Measurements from ENCODE around the gene CAB39L.

Gene CAB39L

DNA sequence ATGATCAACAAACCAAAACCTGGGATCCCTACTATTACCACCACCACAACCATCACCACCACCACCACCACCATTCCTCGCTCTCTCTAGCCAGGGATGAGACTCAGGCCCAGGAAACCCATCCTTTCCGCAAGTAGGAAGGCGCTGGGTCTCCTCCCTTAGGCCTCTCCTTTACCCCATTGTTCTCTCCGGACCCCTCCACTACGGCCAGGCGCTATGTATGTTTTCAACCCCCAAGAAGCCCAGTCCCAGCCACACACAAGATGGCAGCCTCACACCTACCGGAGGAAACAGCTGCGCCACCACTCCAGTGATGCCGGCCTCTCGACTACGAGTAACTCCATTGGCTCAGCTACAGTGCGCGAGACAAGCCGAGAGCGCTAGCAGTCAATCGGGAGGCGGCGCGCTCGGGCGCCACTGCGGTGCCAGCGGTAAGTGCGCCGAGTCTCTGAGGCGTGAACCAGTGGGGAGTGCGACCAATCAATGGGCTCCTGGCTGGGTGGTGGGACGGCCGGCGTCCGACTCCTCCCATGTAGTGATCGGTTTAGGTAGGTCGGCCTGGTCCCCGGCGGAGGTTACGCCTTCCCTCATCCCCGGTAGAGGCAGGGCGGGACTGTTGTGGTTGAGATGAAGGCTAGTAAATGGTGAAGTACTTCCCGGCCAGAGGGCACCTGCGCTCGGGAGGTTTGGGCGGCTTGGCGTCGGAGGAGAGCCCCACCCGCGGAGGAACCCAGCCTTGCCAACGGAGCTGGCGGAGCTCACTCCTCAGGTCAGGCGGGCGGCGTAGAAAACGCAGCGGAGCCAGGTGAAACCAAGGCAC, at the start of gene CAB39L, which contains the start of gene SETDB2:
CAB39L (minus strand) TSS at position 361 of the 820 bp plus-strand sequence. CDS start 61,154 bp downstream, outside the sequence.
SETDB2 (plus strand) TSS at position 571 of the 820 bp plus-strand sequence. CDS start 7,620 bp downstream, outside the sequence.
- peak; percentile 97 to 98 for DNase-seq

DNA sequence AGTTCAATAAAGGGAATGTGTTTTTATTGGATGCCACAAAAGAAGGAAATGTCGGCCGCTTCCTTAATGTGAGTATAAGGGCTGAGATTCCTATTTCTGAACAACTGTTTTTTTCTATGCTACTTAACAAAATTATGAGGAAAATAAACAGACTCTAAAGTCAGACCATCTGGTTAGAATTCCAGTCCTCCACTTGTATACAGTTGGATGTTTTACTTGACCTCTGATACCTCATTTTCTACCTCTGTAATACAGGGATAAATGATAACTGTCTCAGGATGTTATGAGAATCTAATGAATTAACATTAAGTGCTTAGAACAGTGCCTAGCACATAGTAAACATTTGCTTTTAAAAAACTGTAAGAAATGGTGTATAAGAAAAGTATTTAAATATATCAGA, 44.7 kb upstream of the CAB39L start:
- no peak for DNase-seq

DNA sequence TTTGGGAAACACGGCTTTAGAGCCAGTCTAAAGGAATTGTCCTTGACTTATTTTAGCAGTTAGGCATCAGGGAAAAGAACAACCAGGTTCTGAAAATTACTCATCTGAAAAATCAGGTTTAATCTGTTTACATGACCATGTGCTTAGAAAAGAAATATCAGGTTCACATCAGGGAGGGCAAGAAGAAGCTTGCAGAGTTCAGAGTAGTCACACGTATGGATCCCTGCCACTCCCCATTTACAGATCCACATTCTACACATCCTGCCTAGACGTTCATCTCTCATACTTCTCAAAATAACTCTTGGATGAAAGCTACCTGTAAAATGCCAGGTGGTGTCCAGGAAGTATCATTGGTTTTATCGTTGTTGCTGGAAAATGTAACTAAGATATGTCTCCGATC, 37.9 kb upstream of the CAB39L start:
- no peak for DNase-seq

DNA sequence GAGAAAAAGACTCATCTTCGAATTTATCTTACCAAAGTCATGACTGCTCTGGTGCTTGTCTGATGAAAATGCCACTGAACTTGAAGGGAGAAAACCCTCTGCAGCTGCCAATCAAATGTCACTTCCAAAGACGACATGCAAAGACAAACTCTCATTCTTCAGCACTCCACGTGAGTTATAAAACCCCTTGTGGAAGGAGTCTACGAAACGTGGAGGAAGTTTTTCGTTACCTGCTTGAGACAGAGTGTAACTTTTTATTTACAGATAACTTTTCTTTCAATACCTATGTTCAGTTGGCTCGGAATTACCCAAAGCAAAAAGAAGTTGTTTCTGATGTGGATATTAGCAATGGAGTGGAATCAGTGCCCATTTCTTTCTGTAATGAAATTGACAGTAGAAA, 32.7 kb upstream of the CAB39L start:
- no peak for DNase-seq

DNA sequence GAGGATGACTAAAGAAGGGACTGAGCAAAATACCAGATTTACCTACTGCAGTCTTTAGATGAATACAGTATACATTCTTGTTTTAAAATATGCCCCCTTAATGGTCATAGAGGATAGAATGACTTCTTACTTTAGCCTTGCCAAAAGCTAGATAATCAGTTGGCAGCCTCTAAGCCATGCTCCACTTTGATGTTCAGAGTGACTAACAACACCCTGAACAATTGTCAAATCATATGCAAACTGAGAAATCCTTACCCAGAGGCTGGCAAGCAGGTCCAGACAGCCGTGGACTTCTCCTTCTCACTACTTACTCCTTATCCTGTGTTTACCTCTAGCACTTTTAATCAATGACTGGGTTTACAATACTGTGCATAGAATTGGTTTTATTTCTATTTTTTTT, 28.3 kb upstream of the CAB39L start:
- DNase-seq, result no peak

DNA sequence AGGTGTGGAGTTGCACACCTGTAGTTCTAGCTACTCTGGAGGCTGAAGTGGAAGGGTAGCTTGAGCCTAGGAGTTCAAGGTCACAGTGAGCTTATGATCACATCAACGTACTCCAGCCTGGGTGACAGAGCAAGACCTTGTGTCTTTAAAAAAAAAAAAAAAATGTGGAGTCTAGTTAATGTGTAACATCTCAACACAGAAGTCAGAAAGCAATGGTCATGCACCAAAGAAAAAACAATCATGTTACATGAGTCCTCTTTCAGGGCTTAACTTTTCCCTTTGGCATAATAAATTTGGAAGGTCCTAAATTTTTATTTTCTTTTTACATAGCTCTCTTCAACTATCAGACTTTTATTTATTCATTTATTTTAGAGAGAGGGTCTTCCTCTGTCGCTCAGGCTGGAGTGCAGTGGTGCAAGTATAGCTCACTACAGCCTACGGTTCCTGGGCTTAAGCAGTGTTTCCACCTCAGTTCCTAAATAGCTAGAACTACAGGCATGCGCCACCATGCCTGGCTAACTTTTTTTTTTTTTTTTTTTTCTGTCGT, 22.5 kb upstream of the CAB39L start:
- no peak for DNase-seq

DNA sequence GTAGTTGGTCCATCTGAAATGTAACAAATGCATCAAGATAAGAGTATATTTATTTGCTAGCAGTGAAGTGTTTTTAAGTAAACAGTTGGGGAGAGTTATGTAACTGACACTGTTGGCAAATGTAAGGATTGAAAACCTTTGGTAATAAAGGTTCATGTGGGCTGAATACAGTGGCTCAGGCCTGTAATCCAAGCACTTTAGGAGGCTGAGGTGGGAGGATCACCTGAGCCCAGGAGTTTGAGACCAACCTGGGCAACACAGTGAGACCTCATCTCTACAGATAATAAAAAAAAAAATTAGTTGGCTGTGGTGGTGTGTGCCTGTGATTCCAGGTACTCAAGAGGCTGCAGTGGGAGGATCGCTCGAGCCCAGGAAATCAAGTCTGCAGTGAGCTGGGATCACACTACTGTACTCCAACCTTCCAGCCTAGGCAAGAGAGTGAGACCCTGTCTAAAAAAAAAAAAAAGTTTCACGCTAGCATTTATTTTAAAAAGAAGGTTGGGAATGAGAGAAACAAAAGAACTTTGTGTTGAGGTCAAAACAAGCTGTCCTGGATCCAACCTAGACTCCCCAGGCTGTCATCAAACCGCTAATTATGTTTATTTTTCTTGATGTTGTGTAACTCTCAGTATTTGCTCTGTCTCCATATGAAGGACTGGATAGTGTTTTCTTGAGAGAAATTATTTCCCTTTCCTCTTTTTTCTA, 20.9 kb upstream of the CAB39L start:
- no peak for DNase-seq

DNA sequence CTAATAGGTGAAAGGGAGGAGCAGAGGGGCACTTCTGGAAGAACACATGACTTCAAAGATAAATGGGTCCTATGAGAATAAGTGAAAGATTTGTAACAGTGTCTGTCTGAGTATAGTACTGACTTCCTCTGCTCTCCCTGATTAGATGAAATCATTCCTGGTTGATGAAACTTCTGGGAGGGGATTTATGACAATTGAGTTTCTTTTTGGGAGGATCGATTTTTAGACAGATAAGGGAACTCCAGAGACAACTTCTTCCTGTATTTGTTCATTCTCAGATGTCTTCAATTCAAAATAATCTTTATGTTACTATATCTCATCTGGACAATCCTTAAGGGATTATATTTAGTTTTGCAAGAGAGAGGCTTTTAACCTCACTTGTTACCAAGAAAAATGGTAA, 20.2 kb upstream of the CAB39L start:
- DNase-seq, result no peak

DNA sequence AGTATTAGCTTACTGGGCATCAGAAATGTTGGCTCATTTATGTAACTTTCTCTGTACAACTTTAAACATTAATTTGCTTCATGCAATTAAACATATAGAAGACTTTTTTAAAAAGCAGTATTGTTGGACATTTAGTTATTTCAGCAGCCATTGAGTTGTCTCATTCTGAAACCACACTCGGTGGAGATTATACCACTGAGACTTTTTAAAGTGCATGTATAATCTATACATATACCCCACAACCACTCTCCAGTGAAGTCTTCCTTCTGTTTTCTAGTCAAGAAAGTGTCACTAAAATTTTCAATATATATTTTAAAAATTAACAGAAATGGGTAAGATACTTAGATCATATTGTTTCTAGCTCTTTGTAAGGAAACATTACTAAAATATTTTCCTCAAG, 15.7 kb upstream of the CAB39L start:
- DNase-seq, result no peak

DNA sequence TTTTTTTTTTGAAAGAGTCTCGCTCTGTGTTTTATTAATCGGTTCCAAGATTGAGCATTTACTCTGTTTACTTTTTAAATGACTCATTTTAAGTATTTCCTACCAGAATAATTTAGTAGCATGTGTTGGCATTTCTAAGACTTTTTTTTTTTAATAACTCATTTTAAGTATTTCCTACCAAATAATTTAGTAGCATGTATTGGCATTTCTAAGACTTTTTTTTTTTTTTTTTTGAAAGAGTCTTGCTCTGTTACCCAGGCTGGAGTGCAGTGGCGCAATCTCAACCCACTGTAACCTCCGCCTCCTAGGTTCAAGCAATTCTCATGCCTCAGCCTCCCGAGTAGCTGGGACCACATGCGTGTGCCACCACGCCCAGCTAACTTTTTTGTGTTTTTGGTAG, 13.4 kb upstream of the CAB39L start:
- no peak for DNase-seq

DNA sequence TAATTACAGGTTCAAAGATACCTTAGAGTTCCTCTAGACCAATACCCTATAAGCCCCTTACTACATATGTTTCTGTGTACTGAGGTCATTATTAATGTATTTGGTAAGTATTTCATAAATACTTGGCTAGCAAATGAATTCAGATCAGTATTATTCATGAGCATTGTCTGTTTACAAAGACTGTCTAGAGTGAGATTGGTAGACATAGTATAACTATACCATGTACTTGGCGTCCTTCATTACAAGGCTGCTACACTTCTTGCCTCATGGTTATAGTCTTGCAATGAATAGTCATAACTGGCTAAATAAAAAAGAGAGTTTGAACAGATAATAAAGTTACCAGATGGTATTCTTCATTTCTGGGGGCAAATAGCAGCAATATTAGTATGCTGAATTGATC, 12.3 kb upstream of the CAB39L start:
- DNase-seq, result no peak

DNA sequence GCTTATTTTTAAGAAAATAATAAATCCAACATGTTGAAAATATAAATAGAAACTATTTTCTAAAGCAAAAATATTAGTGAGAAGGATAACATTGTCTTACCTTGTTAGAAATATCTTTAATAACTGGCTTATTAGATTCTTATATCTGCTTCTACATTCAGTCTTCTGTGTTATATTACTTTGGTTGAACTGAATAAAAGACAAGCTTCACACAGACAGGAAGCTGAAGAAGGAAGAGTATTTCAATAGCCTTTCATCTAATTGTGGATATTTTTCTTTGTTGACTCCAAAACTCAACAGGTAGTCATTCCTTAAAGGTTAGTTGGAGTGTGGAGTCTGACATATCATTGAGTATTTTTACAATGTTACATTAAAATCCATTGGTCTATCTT, 11.1 kb upstream of the CAB39L start:
- no peak for DNase-seq

DNA sequence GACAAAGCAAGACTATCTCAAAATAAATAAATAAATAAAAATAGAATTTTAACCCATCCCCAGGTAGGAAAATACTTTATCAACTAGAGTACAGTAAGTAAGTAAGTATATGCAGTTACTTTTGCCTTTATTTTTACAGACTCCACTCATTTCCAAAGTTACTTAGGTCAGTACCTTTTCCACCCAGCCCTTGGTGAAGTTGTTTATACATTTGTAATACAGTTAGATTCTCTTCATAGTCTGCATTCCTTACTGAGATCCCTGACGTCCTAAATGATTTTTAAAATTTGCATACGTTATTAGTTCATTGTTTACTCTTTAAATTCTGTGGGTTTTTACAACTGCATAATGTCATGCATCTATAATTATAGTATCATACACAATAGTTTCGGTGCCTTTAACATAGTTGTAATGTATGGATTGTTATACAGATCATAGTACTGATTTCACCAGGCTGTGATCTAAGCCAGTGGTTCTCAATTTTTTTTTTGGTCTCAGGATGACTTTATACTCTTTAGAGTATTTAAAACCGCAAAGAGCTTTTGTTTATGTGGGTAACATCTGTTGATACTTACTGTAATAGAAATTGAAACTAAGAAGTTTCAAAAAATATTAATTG, 10.6 kb upstream of the CAB39L start:
- no peak for DNase-seq

DNA sequence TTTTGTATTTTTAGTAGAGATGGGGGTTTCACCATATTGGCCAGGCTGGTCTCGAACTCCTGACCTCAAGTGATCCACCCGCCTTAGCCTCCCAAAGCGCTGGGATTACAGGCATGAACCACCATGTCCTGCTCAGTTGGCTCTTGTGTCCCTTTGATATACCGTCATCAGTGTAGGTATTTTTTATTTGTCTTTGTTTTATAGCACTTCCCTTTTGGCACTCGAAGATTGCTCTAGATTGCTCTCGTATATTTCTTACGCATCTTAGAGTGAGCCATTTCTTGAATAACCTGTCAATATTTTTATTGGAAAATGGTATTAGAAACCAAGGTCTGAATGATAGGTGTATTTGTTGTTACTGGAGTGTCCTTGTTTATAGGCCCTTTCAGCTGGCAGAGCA, 9.6 kb upstream of the CAB39L start:
- no peak for DNase-seq

DNA sequence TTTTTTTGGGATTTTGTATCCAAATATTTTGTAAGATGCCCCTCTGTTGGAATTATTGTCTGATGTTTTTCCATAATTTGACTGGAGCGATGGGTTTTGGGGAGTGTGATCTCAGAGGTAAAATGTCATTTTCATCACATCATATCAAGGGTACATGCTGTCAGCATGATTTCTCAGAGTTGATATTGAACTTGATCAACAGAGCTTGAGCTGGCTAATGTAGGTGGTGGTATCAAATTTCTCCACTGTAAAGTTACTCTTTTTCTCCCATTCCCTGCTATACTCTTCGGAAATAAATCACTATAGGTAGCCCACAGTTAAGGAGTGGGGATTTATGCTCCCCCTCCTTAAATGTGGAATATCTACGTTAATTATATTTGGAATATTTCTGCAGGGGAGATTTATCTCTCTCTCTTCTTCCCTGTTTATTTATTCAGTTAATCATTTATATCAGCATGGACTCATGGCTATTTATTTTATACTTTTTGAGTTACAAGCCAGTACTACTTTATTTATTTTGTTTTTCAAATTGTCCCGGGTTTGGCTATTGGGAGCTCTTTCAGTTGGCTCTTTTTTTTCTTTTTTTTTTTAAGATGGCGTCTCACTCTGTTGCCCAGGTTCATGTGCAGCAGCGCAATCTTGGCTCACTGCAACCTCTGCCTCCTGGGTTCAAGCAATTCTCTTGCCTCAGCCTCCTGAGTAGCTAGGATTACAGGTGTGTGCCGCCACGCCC, 9.0 kb upstream of the CAB39L start:
- DNase-seq, result no peak

DNA sequence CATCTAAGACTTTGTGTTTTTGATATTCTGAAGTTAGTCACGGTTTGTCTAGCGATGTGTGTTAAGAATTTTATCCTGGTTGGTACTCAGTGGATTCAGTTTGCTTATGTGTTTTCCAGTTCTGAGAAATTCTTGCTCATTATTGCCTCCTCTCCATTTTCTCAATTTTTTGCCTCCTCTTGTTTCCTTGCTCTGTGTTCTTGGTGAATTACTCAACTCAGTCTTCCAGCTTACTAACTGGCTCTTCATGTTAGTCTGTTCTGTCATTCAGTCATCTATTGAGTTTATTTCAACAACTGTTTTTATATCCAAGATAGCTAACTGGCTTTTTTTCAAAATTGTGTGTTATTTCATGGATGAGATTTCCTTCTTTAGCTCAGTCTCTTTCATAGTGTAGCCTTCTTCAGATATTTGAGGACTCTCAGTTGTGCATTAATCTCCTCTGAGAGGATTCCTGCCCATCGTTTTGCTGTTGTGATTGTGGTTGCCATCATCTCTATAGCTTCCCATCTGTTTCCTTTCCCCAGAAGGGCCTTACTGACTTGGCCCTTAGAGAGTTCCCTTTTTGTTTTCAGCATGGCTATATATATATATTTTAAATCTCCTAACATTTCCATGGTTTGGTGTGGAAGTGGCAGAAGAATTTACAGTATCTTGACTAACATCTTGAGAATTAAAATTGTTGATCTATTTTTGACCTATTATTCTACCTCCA, 6.4 kb upstream of the CAB39L start:
- no peak for DNase-seq

DNA sequence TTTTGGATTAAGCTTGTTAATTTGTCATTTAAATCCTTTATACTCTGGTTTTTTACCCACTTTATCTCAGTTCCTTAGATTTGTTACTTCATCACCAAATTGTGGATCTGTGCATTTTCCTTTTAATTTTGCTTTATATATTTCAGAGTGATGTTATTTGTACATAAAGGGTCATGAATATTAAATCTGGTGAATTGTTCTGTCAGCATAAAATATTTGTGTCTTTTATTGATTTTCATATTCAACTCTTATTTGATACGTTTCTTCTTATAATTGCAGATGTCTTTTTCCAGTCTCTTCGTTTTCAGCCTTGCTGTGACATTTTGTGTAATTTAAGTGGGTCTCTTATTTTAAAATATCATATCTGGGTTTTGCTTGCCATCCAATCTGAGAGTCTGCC, 4.9 kb upstream of the CAB39L start:
- no peak for DNase-seq

DNA sequence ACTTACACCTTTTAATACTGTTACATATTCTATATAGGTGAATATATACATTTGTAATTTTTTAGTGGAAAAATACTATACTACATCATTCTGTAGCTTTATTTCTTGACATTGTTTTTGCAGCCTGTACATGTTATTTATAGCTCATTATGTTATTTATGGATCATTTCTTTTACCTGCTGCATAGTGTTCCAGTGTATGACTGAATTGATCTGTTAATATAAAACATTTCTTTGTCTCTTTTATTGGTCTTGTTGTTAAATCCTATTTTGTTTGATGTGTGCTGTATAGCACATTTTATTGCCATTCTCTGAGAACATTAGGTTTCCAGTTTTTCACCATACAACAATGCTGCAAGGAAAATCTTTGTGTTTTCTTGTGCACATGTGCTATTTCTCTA, 2.6 kb upstream of the CAB39L start:
- DNase-seq, result no peak

DNA sequence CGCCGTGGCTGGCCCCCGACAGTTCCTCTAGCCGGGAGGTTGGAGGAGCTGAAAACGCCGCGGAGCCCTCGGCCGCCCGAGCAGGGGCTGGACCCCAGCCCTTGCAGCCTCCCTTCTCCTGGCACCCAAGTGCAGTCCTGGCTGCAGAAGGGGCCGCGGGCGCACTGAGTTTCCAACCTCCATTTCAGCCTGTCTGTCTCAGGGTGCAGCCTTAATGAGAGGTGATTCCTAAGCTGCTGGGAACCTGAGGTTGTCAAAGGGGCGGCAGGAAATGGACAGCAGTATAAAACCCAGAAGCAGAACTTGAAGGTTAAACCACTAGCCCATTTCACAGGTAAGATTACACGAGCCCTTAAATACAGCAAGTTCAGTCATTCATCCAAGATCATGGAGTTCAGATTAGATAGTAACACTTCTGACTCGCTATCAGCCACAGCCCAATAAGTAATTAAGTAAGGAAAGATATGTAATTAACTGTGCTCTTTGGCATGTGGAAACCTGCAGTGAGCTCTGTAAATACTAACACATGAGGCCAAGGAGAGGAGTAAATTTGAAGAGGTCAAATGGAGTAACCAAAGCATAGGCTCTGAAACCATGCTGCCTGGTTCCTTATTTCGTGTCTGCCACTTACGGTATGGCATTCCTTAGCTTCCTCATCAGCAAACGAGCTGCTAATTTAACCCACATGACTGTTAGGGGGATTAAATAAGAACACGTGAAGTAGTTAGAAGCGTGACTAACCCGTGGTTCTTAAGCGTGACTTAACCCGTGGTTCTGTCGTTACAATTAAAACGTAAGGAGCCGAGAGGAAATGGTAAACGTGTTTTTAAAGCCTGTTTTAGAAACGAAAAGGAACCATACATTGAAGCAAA, 896 bp upstream of the CAB39L start:
- DNase-seq, result peak; percentile 32 to 40

DNA sequence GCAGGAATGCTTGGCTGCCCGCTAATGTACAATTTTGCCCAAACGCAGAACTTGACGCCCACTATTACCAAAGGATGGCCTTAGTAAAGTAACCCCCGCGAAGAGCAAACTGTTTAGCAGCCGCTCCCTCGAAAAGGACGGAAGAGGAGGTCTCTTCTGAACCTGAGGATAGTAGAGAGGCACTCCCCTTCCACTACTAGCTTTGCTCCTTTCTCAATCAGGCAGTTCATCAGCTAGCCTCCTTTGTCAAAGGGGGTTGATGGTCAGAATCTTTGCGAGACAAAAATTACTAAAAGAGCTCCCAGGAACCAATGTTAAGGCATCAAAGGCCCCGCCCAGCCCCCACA, 534 bp downstream of the CAB39L start:
- DNase-seq, result no peak

DNA sequence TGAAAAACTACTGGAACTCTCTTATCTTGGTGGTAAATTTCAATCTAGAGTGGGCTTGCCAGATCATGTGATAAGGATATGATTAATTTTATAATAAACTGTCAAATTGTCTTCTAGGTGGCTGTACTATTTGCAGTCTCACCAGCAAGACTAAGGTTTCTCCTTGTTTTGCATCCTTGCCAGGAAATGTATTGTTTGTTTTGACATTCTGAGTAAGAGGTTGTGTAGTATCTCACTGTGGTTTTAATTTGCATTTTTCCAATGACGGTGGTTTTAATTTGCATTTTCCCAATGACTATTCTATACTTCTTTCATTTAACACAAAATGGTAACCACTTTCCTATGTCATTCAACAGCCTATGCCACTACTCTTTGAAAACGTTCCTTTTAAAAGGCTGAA, 2.0 kb downstream of the CAB39L start:
- no peak for DNase-seq
